MM.1S (cell line): Measurements from ENCODE around the gene ALPL.

ENCODE experiments used
- EZH2 ChIP-seq: fragments of 300-600 bp; sonication (generic); optimal IDR thresholded peaks from 2 replicates; pipeline ENCODE3; 2017; ENCODE audit warnings: low read depth, mild to moderate bottlenecking, antibody characterized with exemption, low read length, mixed read lengths
- TF ChIP-seq, protein P1 (sequence below): fragments of 300-600 bp; sonication (generic); IDR thresholded peaks from 2 replicates; pipeline ENCODE4 v1.5.1; 2016; ENCODE audit warnings: antibody characterized with exemption, low read length, mixed read lengths

DNA sequence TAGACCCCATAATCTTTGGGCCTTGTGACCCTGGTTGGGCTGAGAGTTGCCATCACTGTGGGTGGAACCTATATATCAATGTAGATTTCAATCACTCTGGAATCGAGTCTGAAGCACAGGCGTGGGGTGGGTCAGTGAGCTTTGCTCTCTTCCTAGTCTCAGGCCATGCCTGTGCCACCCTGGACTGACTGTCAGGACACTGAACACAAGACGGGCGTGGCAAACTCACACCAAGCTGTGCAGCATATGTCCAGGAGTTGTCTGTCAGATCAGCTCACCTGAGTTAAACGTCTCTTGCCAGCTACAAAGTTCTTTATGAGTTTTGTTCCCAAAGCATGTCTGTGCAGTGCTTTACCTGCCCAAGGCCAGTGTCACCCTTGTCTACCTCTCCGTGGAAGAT is 30.9 kb upstream of the ALPL start:
- TF ChIP-seq, protein P1, sequence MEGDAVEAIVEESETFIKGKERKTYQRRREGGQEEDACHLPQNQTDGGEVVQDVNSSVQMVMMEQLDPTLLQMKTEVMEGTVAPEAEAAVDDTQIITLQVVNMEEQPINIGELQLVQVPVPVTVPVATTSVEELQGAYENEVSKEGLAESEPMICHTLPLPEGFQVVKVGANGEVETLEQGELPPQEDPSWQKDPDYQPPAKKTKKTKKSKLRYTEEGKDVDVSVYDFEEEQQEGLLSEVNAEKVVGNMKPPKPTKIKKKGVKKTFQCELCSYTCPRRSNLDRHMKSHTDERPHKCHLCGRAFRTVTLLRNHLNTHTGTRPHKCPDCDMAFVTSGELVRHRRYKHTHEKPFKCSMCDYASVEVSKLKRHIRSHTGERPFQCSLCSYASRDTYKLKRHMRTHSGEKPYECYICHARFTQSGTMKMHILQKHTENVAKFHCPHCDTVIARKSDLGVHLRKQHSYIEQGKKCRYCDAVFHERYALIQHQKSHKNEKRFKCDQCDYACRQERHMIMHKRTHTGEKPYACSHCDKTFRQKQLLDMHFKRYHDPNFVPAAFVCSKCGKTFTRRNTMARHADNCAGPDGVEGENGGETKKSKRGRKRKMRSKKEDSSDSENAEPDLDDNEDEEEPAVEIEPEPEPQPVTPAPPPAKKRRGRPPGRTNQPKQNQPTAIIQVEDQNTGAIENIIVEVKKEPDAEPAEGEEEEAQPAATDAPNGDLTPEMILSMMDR = no peak
- no peak for TF ChIP-seq EZH2
